NCI-H526 treated with DMSO at 0.1 percent for 48 hours (cell line): Measurements from ENCODE around the gene FAM171A1.

ENCODE experiments used
- DNase-seq: peaks from one replicate; lab custom pipeline; 2025; lab: John Stamatoyannopoulos, UW

Gene FAM171A1

DNA sequence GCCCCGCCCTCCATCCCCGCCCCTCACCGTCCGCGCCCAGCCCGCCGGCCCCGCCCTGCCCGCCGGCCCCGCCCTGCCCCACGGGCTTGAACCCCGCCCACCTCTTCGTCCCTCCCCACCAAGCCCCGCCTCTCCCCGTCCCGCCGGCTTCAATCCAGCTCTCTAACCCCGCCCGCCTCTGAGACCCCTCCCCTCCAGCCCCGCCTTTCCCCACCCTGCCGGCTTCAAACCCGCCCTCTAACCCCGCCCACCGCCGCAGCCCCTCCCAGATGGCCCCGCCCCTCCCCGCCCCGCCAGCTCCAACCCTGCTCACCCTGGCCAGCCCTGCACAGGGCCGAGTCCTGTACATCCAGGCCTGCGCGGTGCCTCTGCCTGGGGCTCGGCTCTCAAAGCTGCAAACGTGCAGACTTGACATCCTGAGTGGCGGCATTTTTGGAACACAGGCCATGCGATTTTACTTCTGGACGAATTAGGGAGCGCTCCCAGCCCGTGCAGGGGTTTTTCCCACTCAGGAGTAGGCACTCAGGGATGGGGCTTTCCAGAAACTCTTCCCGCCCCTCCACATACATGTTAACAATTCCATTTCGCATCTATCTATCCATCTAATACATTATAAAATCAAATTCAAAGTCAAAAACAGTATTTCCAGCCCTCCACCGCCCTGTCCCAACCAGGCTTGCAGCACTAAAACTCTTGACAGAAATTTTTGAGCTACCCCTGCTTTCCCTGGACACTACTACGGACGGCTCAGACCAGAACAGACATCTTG lies 202.1 kb downstream of the FAM171A1 start:
- peak; percentile 63 for DNase-seq

DNA sequence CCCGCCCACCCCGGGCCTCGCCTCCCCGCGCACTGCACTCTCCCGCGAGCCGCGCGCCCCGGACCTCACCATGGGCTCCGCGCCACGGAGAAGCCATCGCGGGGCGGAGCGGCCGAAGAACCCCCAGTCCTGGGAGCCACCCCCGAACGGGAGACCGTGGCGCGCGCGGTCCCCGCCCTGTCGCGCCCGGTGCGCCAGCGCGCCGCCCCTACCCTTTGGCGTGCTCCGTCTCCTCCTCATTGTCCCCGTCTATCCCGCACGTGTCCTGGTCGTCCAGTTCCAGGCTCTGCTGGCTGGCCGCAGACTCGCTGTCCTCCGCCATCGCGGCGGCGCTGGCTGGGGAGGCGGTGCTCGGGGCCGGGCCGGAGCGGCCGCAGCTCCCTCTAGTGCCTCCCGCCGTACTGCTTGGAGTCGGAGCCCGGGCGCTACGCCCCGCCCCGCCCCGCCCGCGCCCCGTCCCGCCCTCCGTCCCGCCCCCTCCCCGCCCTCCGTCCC lies 202.8 kb downstream of the FAM171A1 start, which contains the start of gene NMT2:
TSS of gene NMT2 (minus strand) at position 403 of the 495 bp plus-strand sequence. CDS start at position 322, 81 bp downstream.
- DNase-seq = peak; percentile 63

DNA sequence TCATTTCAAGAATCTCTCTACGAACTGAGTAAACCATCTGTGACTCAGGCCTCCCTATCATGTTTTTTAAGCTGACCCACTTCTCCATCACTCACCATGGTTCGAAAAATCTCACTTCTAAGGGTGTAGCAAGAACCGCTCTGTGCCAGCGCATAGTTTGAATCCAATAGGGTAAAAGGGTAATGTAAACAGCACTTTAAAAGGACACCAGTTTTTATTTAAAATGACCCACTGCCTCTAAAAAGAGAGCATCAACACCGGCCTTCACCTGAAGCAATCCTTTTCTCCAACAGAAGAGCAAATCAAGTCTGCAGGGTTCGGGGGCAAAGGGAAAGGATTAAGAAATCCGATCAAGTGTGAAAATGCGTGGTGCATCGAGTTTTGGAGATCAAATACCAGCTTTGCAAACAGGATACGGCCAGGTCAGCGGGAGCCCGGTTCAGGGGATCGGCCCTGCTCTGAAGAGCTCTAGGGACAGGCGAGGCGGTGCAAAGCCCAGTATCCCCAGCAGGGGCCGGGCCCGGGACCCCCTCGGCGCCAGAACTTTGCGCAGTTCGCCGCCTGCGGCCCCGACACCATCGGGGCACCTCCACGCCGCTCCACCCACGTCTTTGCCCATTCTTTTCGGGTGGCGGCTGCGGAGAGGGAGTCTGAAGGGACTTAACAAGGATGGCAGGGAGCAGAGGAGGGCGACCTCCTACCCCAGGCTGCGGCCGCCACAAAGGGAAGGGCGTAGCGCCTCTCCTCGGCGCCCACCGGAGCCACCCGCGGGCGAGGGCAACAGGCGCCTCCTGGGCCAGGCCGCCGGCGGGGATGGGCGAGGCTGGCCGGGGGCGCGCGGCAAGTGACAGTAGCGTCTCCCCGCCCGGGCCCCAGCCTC lies 203.4 kb downstream of the FAM171A1 start:
- DNase-seq = no peak

DNA sequence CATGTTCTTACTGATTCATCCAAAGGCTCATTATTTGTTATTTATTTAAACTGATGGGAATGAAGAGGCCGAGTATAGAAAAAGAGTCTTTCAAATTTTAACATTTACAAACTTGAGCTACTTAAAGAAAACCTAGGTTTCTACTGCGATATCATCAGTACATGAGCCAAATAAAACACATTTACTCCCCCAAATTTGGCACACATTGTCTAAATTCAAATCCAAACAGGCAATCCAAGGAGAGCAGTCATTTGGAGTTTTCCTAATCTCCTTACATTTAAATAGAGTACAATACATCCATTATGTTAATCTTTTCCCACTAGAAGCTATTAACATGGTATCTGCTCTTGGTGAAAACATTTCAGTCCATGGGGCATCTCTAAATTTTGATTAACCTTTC lies 204.8 kb downstream of the FAM171A1 start:
- no peak for DNase-seq

DNA sequence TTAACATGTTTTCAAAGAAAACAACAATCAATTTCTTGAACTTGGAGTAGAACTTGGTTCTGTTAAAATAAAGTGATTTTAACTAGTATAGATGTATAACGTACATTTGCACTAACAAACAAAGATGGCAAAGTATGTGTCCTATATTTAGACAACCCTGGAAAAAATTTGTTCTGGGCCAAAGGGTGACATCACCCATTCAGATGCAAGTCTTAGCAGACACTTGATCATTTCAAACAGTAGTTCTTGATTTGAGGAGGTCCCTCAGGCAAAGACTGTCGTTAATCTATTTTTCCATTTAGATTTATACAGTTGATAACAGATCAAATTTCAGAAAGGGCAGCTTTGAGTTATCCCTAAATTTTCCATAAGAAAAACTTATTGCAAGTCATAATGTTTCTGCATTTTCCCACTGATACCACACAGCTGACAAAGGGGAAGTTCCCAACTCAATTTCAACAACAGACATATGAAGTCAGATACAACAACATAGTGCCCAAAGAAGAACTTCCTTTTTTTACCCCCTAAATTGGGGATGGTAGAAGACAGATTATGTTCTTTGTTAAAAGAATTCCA lies 207.7 kb downstream of the FAM171A1 start:
- no peak for DNase-seq
